ENCODE results near the gene C9orf85. TPM values are rescaled to one million over a fixed set of nuclear protein-coding genes. Genes with fewer than 3 reads are reported as not detected.
"Not testable (repeated sequence)": the region's sequence is repeated elsewhere in the genome, so short reads cannot be mapped to it uniquely, and the experiment has no call there.

Gene C9orf85
- total RNA-seq, 1 donor from 2014 or later, result 15.6 TPM

- Histone ChIP-seq H3K36me3 (ENCODE audit: control insufficient read depth, insufficient read depth, low read length) (no peaks in the 10 kb centered on the region), H3K4me3 (ENCODE audit: low read depth, low read length) (no peak overlapping the region), H3K27me3 (ENCODE audit: control insufficient read depth, insufficient read depth, low read length) (no peaks in the 10 kb centered on the region)
- TF ChIP-seq CTCF (IDR thresholded peaks at IDR 0.05; ENCODE audit: insufficient read depth, low read length, poor library complexity, severe bottlenecking), result no peak
- no peak for DNase-seq (ENCODE audit: low read depth)
These were observed 25.7 kb downstream of the C9orf85 start for GRCh38 chr9:71937070-71937625.

- TF ChIP-seq CTCF (IDR thresholded peaks at IDR 0.05; ENCODE audit: insufficient read depth, low read length, poor library complexity, severe bottlenecking), result no peak
- H3K36me3 ChIP-seq (ENCODE audit: control insufficient read depth, insufficient read depth, low read length), result no peaks in the 10 kb centered on the region
- DNase-seq (ENCODE audit: low read depth), result no peak
- H3K4me3 ChIP-seq (ENCODE audit: low read depth, low read length), result no peak overlapping the region
- no peaks in the 10 kb centered on the region for H3K27me3 ChIP-seq (ENCODE audit: control insufficient read depth, insufficient read depth, low read length)
These were observed 26.5 kb downstream of the C9orf85 start for GRCh38 chr9:71937898-71938297.

- Histone ChIP-seq H3K36me3 (ENCODE audit: control insufficient read depth, insufficient read depth, low read length) (no peaks in the 10 kb centered on the region), H3K27me3 (ENCODE audit: control insufficient read depth, insufficient read depth, low read length) (no peaks in the 10 kb centered on the region), H3K4me3 (ENCODE audit: low read depth, low read length) (no peak overlapping the region)
- DNase-seq (ENCODE audit: low read depth), result no peak
- no peak for TF ChIP-seq CTCF (IDR thresholded peaks at IDR 0.05; ENCODE audit: insufficient read depth, low read length, poor library complexity, severe bottlenecking)
These were observed 29.7 kb downstream of the C9orf85 start for GRCh38 chr9:71941060-71941568.

GRCh38 chr9:71941998-71942567 is 30.6 kb downstream of the C9orf85 start:
- no peak overlapping the region for H3K4me3 ChIP-seq (ENCODE audit: low read depth, low read length)
- H3K27me3 ChIP-seq (ENCODE audit: control insufficient read depth, insufficient read depth, low read length), result no peaks in the 10 kb centered on the region
- TF ChIP-seq CTCF (IDR thresholded peaks at IDR 0.05; ENCODE audit: insufficient read depth, low read length, poor library complexity, severe bottlenecking), result no peak
- no peaks in the 10 kb centered on the region for H3K36me3 ChIP-seq (ENCODE audit: control insufficient read depth, insufficient read depth, low read length)
- DNase-seq (ENCODE audit: low read depth), result no peak

GRCh38 chr9:71944754-71945375 is 33.4 kb downstream of the C9orf85 start:
- Histone ChIP-seq H3K27me3 (ENCODE audit: control insufficient read depth, insufficient read depth, low read length) (no peaks in the 10 kb centered on the region), H3K4me3 (ENCODE audit: low read depth, low read length) (no peak overlapping the region), H3K36me3 (ENCODE audit: control insufficient read depth, insufficient read depth, low read length) (no peaks in the 10 kb centered on the region)
- DNase-seq (ENCODE audit: low read depth), result no peak
- TF ChIP-seq CTCF (IDR thresholded peaks at IDR 0.05; ENCODE audit: insufficient read depth, low read length, poor library complexity, severe bottlenecking), result no peak

GRCh38 chr9:71954652-71955051 is 43.2 kb downstream of the C9orf85 start:
- DNase-seq (ENCODE audit: low read depth); H3K4me3 ChIP-seq (ENCODE audit: low read depth, low read length); H3K27me3 ChIP-seq (ENCODE audit: control insufficient read depth, insufficient read depth, low read length); H3K36me3 ChIP-seq (ENCODE audit: control insufficient read depth, insufficient read depth, low read length): not testable (repeated sequence)

Measured in kidney epithelial cell (primary cell).